Prostate gland (tissue), 2 donors: ENCODE data around the gene GLRX5.

ENCODE experiments used
- POLR2A ChIP-seq: fragments of 450-650 bp; IDR thresholded peaks from one replicate; pipeline ENCODE4 v1.6.1; 2016; ENCODE audit warnings: antibody characterized with exemption, mild to moderate bottlenecking
- TF ChIP-seq, protein P1 (sequence below), 4 experiments: fragments of 200-600 bp in 2 of 4; fragments of 450-650 bp in 2 of 4; sonication (generic) in 2 of 4; IDR thresholded peaks; 1 replicate in 3 of 4; 2 replicates in 1 of 4; pipeline ENCODE4 v1.5.1; 2016 to 2019; ENCODE audit warnings: antibody characterized with exemption in 4 of 4, mild to moderate bottlenecking in 2 of 4, moderate library complexity in 2 of 4

GRCh38 chr14:95508377-95508776, 26.5 kb upstream of the GLRX5 start:
- TF ChIP-seq, protein P1, sequence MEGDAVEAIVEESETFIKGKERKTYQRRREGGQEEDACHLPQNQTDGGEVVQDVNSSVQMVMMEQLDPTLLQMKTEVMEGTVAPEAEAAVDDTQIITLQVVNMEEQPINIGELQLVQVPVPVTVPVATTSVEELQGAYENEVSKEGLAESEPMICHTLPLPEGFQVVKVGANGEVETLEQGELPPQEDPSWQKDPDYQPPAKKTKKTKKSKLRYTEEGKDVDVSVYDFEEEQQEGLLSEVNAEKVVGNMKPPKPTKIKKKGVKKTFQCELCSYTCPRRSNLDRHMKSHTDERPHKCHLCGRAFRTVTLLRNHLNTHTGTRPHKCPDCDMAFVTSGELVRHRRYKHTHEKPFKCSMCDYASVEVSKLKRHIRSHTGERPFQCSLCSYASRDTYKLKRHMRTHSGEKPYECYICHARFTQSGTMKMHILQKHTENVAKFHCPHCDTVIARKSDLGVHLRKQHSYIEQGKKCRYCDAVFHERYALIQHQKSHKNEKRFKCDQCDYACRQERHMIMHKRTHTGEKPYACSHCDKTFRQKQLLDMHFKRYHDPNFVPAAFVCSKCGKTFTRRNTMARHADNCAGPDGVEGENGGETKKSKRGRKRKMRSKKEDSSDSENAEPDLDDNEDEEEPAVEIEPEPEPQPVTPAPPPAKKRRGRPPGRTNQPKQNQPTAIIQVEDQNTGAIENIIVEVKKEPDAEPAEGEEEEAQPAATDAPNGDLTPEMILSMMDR (IDR thresholded peaks at IDR 0.05) = no peak
- TF ChIP-seq POLR2A = no peak
